HG02884 (cell line): ENCODE results near the gene RYR1.
"Not testable (repeated sequence)": the region's sequence is repeated elsewhere in the genome, so short reads cannot be mapped to it uniquely, and the experiment has no call there.

Experiments used
- ATAC-seq: cut with Tn5 transposase; IDR thresholded peaks from one replicate; pipeline ENCODE4 v1.9.1; 2021; ENCODE audit warnings: mild to moderate bottlenecking, moderate library complexity; ENCODE audit not compliant: unreplicated experiment

Gene RYR1

DNA sequence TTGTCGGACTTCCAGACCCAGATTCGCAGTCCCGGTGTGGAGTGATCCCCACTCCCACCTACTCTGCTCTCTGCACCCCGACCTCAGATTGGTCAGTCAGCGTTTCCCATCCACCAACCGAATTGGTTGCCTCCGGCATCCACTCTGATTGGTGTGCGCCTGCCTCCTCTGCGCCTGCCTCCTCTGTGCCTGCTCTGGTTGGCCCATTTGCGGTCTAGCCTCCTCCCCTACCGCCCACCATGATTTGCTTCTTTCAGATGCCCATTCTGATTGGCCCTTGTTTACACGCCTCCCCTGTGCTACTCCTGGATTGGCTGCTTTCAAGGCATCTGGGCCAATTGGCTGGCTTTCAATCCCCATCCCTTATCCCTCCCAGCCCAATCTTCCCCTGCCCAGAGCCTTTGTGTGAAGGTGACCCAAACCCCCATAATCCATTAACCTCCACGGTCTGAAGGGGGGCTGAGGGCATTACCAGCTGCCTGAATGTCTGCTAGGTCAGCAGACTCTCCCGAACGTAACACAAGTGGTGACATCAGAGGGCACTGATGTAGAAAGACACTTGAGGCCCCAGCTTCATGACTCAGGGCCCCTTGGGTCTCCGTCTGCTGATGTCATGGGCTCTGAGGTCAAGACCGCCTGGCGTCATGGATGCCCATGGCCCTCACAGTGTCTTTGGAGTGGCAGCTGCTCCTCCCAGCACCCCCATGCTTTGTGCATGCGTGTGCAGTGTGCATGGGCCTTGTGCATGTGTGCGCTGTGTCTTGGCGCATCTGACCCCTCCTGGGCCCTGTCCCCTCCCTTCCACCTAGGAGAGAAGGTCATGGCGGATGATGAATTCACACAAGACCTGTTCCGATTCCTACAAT, 103.8 kb downstream of the RYR1 start:
- no peak for ATAC-seq

DNA sequence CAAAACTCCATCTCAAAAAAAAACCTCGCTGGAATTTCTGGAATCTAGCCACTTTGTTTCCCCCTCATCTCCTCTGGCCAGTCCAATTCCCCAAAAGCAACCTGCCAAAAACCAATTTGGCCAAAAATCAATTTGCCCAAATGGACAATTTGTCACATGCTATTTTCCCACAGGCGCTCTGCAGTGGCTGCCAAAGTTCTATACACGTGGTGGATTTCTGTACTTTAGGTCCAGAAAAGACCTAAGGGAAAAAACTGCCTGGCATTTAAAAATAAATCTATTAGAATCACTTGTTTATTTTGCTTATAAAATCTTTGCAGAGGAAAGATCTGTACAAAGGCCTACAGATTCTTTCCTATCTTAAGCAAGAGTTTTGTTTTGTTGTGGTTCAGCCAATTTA, 104.9 kb downstream of the RYR1 start:
- ATAC-seq: no peak

DNA sequence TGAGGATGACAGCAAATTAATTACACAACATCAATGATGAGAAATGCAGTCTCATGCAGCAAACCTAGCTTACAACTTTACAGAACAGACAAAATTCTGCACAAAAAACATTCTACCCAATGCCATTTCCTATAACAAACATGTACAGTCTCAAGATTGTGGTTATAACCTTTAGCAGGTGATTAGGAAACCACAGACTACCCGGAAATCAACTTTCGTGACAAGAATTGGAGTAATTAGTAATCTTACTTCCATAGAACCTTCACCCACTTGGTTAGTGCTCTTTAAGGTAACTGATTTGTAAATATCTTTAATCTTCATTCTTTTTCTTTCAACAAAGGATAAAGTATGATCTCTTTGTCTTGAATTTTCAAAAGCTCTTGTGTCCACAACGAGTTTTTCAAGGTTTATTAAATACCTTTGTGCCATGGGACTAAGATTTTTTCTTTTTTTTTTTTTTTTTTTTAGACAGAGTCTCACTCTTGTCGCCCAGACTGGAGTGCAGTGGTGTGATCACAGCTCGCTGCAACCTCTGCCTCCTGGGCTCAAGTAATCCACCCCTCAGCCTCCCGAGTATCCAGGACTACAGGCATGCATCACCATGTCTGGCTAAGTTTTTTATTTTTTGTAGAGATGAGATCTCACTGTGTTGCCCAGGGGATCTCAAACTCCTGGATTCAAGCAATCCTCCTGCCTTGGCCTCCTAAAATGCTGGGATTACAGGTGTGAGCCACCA, 105.5 kb downstream of the RYR1 start:
- ATAC-seq: no peak

DNA sequence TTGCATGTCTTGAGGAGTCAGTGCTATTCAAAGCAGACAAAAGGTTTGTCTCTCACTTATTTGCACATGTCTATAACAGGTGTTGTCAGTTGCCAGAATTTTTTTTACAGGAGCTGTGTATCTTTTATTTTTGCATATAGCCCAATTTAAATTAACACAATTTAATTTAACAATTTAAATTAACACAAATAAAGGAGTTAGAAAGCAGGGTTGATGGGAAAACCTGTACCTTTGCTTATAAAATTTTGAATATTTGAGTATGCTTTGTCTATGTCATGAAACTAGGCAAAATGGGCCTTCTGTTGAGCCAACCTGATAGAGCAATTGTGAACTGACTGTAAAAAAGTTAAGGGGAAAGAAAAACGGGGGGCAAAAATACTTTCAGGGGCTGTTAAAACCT, 106.3 kb downstream of the RYR1 start:
- ATAC-seq: no peak

DNA sequence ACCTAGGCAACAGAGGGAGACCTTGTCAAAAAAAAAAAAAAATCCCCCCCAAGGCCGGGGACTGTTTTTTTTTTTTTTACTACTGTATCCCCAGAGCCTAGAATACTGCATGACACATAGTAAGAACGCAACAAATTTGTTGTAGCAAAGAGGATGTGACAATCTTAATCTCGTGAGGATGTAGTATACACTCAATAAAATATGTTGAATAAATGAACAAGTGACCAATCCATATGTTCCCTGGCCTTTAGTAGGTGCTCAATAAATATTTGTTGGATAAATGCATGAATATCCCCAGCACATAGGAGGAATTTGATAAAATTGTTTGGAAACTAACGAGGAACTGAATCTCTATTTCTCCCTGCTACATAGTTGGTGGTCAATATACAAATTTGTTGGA, 108.5 kb downstream of the RYR1 start:
- ATAC-seq: no peak

DNA sequence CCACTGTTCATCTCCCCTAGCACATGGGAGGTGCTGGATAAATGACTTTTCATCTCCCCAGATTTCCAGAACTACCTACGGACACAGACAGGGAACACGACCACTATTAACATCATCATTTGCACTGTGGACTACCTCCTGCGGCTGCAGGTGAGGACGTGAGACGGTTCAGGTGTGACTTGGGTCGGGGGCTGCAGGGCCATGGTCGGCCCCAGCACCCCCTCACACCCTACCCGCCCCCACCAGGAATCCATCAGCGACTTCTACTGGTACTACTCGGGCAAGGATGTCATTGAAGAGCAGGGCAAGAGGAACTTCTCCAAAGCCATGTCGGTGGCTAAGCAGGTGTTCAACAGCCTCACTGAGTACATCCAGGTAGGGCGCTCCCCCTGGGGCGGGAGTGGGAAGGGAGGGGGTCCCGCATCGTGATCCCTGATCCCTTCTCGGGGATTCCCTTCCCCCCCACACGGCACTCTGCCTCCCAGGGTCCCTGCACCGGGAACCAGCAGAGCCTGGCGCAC, 109.9 kb downstream of the RYR1 start:
- no peak for ATAC-seq

DNA sequence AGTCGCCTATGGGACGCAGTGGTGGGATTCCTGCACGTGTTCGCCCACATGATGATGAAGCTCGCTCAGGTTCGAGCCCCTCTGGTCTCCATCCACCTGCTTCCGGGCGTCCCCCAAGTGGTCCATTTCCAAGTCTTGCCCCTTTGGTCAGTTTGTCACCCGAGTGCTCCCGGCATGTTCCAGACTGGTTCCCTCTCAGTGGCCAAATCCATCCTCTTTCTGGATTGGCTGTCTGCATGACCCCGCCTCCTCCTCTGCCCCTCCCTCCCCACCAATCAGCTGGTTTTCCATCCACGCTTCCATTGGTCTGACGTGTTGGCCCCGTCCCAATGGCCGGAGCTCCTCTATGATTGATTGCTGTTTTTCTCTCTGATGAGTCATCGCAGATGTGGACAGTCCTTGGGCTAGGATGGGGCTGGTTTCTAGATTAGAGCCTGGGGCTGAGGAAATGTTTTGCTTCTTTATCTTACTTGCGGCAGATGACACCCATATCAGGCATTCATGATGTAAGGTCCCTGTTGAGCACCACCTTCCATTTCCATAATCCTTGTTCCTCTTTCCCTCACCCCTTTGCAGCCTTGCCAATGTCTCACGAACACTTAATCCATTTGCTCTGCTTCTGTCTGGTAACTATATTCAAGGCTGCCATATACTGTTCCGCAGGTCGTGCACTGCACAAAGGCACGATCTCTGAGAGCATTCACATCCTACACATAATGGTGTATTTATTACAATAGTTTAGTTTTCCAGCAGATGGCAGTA, 110.5 kb downstream of the RYR1 start:
- no peak for ATAC-seq

DNA sequence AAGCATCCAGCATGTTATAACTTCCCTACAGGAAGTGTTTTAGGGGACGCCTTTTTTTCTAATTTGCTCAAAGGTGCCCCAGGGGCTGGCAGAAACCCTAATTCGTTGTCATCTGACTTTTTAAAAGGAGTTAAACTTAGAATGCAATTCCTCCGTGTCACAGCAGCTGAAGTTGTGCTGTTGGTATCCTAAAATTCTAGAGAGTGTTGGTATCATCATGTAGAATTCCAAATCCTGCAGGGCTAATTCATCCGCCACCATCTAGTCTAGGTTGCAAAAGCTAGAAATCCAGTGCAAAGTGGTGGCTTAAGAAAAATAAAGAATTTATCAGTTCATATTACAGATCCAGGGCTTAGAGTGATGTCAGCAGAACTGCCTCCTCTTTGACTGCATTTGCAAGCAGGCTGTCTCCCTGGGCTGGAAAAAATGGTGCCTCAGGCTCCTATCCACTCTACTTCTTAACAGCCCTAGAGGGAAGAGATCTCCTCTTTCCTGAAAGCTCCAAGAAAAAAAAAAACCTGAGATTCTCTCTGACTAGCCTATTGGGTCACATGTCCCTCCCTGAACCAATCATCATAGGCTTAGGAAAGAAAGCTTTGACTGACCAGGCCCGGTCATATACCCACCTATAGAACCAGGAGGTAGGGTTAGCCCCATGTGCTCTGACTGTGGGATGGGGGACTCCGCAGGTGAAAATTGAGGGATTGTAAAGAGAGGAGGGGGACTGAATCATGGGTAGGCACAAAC, 111.3 kb downstream of the RYR1 start:
- no peak for ATAC-seq

DNA sequence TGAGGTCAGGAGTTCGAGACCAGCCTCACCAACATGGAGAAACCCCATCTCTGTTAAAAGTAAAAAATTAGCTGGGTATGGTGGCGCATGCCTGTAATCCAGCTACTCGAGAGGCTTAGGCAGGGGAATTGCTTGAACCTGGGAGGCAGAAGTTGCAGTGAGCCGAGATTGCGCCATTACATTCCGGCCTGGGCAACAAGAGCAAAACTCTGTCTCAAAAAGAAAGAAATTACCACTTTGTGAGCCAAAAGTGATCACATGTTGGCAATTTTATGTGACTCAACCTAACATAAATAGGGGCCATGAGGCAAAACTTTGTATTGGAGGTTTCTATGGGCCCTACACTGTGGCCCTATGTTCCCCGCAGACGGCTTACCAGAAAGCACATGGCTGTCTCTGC, 112.1 kb downstream of the RYR1 start:
- ATAC-seq: no peak

DNA sequence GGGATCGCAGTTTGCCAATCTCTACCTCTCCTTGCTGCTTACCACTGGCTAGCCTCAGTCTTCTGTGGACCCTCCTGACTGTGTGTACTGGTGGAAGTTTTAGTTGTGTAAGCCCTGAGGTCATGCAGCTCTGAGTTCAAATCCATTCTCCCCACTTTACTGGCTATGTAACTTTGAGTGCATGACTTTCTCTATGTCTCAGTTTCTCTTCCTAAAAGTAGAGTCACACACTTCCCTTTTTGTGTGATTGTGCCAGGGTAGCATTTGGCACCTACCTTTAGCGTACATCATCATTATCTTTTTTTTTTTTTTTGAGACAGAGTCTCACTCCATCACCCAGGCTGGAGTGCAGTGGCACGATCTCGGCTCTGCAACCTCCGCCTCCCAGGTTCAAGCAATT, 113.9 kb downstream of the RYR1 start:
- ATAC-seq: no peak

DNA sequence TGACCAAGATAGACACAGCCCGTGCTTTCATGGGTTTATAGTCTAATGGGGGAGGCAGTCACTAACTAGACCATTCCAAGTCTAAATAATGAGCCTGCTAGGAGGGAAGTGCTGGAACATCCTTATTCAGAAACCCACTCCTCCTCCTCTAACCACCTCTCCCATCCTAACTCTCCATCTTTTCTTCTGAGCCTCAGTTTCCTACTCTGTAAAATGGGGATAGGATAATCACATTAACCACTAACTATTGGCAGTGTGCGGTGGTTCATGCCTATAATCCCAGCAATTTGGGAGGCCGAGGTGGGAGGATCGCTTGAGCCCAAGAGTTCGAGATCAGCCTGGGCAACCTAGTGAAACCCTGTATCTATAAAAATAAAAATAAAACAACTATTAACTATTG, 115.6 kb downstream of the RYR1 start:
- ATAC-seq: no peak

DNA sequence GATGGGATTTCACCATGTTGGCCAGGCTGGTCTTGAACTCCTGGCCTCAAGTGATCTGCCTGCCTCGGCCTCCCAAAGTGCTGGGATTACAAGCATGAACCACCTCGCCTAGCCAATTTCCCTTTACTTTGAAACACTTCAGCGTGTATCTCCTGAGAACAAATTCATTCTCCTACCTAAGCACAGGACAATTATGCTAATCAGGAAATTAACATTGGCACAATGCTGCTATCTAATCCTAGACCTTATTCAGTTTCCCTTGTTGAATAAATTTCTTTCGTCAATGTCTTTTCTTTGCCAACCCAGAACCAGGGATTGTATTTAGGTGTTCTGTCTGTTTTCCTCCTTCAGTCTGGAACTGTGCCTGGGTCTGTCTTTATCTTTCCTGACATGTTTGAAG, 116.5 kb downstream of the RYR1 start:
- ATAC-seq: no peak

DNA sequence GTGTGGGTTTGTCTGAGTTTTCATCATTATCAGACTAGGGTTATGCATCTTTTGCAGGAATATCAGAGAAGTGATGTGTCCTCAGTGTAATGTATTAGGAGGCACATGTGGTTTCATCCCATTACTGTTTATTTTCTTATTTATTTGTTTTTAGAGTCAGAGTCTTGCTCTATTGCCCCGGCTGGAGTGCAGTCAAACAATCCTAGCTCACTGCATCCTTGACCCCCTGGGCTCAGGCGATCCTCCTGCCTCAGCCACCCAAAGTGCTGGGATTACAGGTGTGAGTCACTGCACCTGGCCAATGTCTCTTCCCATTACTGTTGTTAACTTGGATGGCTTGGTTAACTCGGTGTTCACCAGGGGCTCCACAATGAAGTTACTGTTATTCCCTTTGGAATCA, 116.9 kb downstream of the RYR1 start:
- no peak for ATAC-seq

DNA sequence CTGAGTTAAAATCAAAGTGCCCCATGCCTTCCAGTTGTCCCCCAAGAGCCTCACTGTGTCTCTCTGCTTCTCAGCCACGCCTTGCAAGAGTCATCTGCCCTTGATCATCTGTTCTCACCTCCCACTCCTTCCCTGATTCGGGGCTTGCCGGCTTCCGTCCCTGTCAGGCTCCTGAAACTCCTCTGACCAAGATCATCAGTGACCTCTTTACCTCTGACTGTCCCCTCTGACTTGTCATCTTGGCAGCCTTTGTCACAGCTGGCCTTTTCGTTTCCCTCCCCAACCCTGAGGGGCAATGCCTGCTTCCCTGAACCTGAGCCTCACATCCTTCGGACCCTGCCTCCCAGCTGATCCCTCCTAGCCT, 117.9 kb downstream of the RYR1 start:
- no peak for ATAC-seq

DNA sequence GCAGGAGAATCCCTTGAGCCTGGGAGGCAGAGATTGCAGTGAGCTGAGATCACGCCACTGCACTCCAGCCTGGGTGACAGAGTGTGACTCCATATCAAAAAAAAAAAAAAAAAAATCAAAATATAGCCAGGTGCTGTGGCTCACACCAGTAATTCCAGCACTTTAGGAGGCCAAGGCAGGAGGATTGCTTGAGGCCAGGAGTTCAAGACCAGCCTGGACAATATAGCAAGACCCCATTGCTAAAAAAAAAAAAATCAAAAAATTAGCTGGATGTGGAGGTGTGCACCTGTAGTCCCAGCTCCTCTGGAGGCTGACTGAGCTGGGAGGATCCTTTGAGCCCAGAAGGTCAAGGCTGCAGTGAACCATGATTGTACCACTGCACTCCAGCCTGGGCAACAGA, 119.7 kb downstream of the RYR1 start:
- not testable (repeated sequence) for ATAC-seq

DNA sequence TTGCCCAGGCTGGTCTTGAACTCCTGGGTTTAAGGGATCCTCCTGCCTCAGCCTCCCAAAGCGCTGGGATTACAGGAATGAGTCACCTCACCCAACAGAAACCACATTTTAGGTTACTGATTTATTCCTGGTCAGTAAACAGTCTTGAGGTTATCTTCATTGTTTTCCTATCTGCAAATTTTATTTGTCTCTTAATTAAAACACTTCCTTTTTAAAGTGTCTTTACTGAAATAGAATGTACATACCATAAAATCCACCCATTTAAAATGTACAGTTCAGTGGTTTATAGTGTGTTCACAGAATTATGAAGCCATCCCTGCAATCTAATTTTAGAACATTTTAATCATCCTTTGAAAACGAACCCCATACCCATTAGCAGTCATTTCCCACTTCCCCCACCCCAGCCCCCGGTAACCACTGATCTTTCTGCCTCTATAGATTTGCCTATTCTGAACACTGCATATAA, 121.2 kb downstream of the RYR1 start:
- no peak for ATAC-seq

DNA sequence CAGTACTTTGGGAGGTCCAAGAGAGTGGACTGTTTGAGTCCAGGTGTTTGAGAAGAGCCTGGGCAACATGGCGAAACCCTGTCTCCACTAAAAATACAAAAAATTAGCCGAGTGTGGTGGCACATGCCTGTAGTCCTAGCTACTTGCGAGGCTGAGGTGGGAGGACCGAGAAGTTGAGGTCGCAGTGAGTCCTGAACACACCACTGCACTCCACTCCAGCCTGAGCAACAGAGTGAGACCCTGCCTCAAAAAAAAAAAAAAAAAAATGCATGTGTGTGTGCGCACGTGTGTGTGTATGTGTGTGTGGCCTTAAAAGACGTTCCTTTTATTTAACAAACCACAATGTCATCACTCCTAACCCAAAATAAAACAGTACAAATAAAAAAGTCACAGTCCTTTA, 121.7 kb downstream of the RYR1 start:
- no peak for ATAC-seq

DNA sequence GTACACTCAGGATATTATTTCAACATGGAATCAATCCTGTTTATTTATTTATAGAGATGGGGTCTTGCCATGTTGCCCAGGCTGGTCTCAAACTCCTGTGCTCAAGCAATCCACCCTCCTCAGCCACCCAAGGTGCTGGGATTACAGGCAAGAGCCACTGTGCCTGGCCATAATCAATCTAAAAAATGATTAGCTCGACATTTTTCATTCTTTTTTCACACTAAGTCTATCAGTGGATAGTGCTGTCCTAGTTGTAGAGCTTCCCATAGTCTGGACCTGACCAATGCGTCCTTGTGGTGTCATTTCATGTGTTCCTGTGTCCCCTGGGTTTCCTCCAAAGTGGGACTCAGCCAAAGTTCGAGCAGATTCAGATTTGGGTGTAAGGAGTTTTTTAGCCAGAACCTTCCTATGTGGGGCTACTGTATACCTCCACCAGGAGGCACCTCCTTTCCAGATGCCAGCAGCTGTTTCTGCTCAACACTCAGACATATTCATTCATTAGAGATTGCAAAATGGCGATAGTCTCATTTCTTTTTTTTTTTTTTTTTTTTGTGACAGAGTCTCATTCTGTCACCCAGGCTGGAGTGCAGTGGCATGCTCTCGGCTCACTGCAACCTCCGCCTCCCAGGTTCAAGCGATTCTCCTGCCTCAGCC, 123.2 kb downstream of the RYR1 start:
- no peak for ATAC-seq

DNA sequence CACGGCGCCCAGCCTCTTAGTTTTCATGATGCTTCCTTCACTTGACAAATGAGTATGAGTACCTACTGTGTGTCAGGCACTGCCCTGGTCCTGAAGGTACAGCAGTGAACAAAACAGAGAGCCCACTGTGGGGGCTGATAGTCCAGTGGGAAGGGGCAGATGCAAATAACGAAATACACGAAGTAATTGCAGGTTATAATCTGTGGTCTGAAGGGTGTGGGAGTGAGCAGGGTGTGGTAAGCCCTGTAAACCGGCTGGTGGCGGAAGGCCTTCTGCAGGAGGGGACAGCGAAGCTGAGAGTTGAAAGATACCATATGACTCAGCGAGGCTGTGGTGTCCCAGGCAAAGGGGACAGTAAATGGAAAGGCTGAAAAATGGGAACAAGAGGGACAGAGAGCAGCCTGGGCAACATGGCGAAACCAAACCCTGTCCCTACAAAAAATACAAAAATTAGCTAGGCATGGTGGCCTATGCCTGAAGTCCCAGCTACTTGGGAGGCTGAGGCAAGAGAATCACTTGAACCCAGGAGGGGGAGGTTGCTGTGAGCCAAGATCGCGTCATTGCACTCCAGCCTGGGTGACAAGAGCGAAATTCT, 123.8 kb downstream of the RYR1 start:
- ATAC-seq: peak; percentile 51

DNA sequence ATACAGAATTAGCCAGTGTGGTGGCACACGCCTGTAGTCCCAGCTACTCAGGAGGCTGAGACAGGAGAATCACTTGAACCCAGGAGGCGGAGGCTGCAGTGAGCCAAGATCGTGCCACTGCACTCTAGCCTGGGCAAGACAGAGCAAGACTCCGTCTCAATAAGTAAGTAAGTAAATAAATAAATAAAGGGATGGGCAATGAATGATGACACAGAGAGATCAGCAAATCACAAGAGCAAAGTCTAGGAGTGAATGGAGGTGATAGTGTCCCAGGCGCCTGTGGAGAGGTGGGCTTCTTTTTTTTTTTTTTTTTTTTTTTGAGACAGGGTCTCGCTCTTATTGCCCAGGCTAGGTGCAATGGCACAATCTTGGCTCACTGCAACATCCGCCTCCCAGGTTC, 125.4 kb downstream of the RYR1 start:
- not testable (repeated sequence) for ATAC-seq
